22Rv1 (cell line): Measurements from ENCODE around the gene ERAP2.

ENCODE experiments used
- CTCF ChIP-seq: fragments of 450-650 bp; IDR thresholded peaks from 2 replicates; pipeline ENCODE4 v1.5.1; 2017; ENCODE audit warnings: mild to moderate bottlenecking
- ZFX ChIP-seq: fragments of 450-650 bp; IDR thresholded peaks from 2 replicates; pipeline ENCODE4 v1.6.1; 2017; ENCODE audit warnings: antibody characterized with exemption, borderline replicate concordance

GRCh38 chr5:96920744-96921355, 44.5 kb downstream of the ERAP2 start:
- TF ChIP-seq CTCF, result no peak
- no peak for TF ChIP-seq ZFX
